Sigmoid colon (tissue), 7 donors: Measurements from ENCODE around the gene FTCD. TPM values are rescaled to one million over a fixed set of nuclear protein-coding genes. Genes with fewer than 3 reads are reported as not detected.
A peak's percentile ranks its signal among the peaks of the same experiment; 100 is the strongest.
"Not testable (repeated sequence)": the region's sequence is repeated elsewhere in the genome, so short reads cannot be mapped to it uniquely, and the experiment has no call there.

ENCODE experiments used
- DNase-seq: peaks from one replicate; pipeline ENCODE4 v3.0.0-alpha.2; 2019
- H3K27ac ChIP-seq, 4 donors: fragments of 200-600 bp; sonication (generic); one replicate each; pipeline ENCODE4 v1.5.1; 2016 to 2019; ENCODE audit warnings: mild to moderate bottlenecking in 1 of 4
- H3K27me3 ChIP-seq, 3 donors: fragments of 200-600 bp; sonication (generic); one replicate each; pipeline ENCODE4 v1.5.1; 2019; ENCODE audit warnings: mild to moderate bottlenecking in 1 of 3
- H3K36me3 ChIP-seq, 4 donors: fragments of 200-600 bp; sonication (generic); one replicate each; pipeline ENCODE4 v1.5.1; 2016 to 2019
- H3K4me1 ChIP-seq, 4 donors: fragments of 200-600 bp; sonication (generic); one replicate each; pipeline ENCODE4 v1.5.1; 2017 to 2019
- H3K4me3 ChIP-seq, 4 donors: fragments of 200-600 bp; sonication (generic); one replicate each; pipeline ENCODE4 v1.5.1; 2017 to 2019; ENCODE audit warnings: mild to moderate bottlenecking in 2 of 4, moderate library complexity in 1 of 4
- H3K9me3 ChIP-seq, 4 donors: fragments of 200-600 bp in 3 of 4; sonication (generic) in 3 of 4; one replicate each; pipeline versions ENCODE4 v1.5.1 to v1.6.1; 2013 to 2019
- CTCF ChIP-seq, 4 experiments: fragments of 450-650 bp in 3 of 4; fragments of 200-600 bp in 1 of 4; IDR thresholded peaks; one replicate each; pipeline ENCODE4 v1.5.1; 2016 to 2019; ENCODE audit warnings: antibody characterized with exemption in 4 of 4, mild to moderate bottlenecking in 3 of 4, moderate library complexity in 2 of 4
- EP300 ChIP-seq, 4 donors: sonication (generic); formaldehyde crosslinking; IDR thresholded peaks; one replicate each; pipeline ENCODE4 v1.6.1; 2017; ENCODE audit warnings: antibody characterized with exemption in 4 of 4
- POLR2A ChIP-seq, 2 donors: fragments of 450-650 bp; IDR thresholded peaks; one replicate each; pipeline ENCODE4 v1.6.1; 2016; ENCODE audit warnings: antibody characterized with exemption in 2 of 2, mild to moderate bottlenecking in 2 of 2, moderate library complexity in 2 of 2
- POLR2AphosphoS5 ChIP-seq, 4 donors: sonication (generic); formaldehyde crosslinking; IDR thresholded peaks; one replicate each; pipeline ENCODE4 v1.6.1; 2017; ENCODE audit warnings: antibody characterized with exemption in 4 of 4
- WGBS, 2 donors: extraction: QIAGEN DNeasy Blood & Tissue Kit; methylation state at CpG; one replicate each; pipeline ENCODE4 v1.1.7; 2013; 5-methylcytosine and 5-hydroxymethylcytosine counted together
- intact Hi-C: fragments of 100-400 bp; cut with DNase I; formaldehyde crosslinking; loops from one replicate; pipeline ENCODE4 v1.15.1; 2023
- polyA plus RNA-seq, 3 donors: library from polyadenylated mRNA; stranded (reverse); fragments of 200-250 nt; gene quantifications; one replicate each; pipeline ENCODE4 v1.2.3, GENCODE V29; 2013
- total RNA-seq, 4 donors: library from RNA; depleted of rRNA; stranded (reverse); fragments of >200 nt; gene quantifications; one replicate each; pipeline ENCODE4 v1.1.0, GENCODE V29; 2016
- donor health status: healthy with polysubstance abuse.
- donor health status: Bipolar disorder and iron deficiency.
- donor health status: healthy.

FTCD gene
- total RNA-seq (1 to 10 TPM in 1 of 4 donors, not detected in 3; 1.4 TPM), polyA plus RNA-seq (under 1 TPM in 1 of 3 donors, not detected in 2; 0.20 TPM)

GRCh38 chr21:46155514-46156377, at the start of gene FTCD:
FTCD (minus strand) TSS chr21:46155579; CDS start chr21:46155523, 56 bp downstream.
- Histone ChIP-seq H3K36me3 (no peaks in the 10 kb centered on the region), H3K4me3 (no peak within 1 kb of the TSS), H3K27me3 (no peaks in the 10 kb centered on the region), H3K4me1 (peaks cover 0 to 15% (median 11%) of the 10 kb centered on the region in 4 donors), H3K9me3 (no peaks in the 10 kb centered on the region), H3K27ac (no peak within 1 kb of the TSS)
- TF ChIP-seq EP300 (IDR thresholded peaks at IDR 0.05) (no peak), CTCF (IDR thresholded peaks at IDR 0.05) (no peak), POLR2A (IDR thresholded peaks at IDR 0.05) (no peak), POLR2AphosphoS5 (IDR thresholded peaks at IDR 0.05) (no peak)
- intact Hi-C loops, result no loop called here
- 78 to 86% methylated on average over 34 of the region's 34 CpGs for WGBS, 2 donors
- peak; percentile 57 for DNase-seq

- Histone ChIP-seq H3K27ac (no peak overlapping the region), H3K27me3 (no peaks in the 10 kb centered on the region), H3K4me1 (no peaks in the 10 kb centered on the region), H3K9me3 (no peaks in the 10 kb centered on the region), H3K36me3 (peaks cover 9 to 83% (median 48%) of the 10 kb centered on the region in 4 donors), H3K4me3 (no peak overlapping the region)
- TF ChIP-seq POLR2A (IDR thresholded peaks at IDR 0.05) (no peak), POLR2AphosphoS5 (IDR thresholded peaks at IDR 0.05) (no peak), CTCF (IDR thresholded peaks at IDR 0.05) (no peak), EP300 (IDR thresholded peaks at IDR 0.05) (no peak)
- DNase-seq, result peak; percentile 42
- intact Hi-C loops, result no loop called here
- WGBS, 2 donors, result 93% methylated on average over 18 of the region's 18 CpGs
These were observed 49.8 kb upstream of the FTCD start for GRCh38 chr21:46205166-46205565.

- peaks cover 12 to 77% (median 41%) of the 10 kb centered on the region in 4 donors for H3K36me3 ChIP-seq
- H3K4me1 ChIP-seq, result no peaks in the 10 kb centered on the region
- peak; percentile 33 for DNase-seq
- H3K4me3 ChIP-seq, result no peak overlapping the region
- H3K27me3 ChIP-seq, result no peaks in the 10 kb centered on the region
- H3K9me3 ChIP-seq, result no peaks in the 10 kb centered on the region
- 97 to 98% methylated on average over 8 of the region's 8 CpGs for WGBS, 2 donors
- intact Hi-C loops, result no loop called here
- no peak for TF ChIP-seq EP300 (IDR thresholded peaks at IDR 0.05)
- no peak for TF ChIP-seq POLR2AphosphoS5 (IDR thresholded peaks at IDR 0.05)
- no peak for TF ChIP-seq POLR2A (IDR thresholded peaks at IDR 0.05)
- TF ChIP-seq CTCF (IDR thresholded peaks at IDR 0.05), result no peak
- H3K27ac ChIP-seq, result no peak overlapping the region
These were observed 47.8 kb upstream of the FTCD start for GRCh38 chr21:46203203-46203600.

- peak; percentile 40 for DNase-seq
- TF ChIP-seq CTCF (IDR thresholded peaks at IDR 0.05) (no peak), EP300 (IDR thresholded peaks at IDR 0.05) (no peak), POLR2A (IDR thresholded peaks at IDR 0.05) (no peak)
These were observed 47.3 kb upstream of the FTCD start for GRCh38 chr21:46202592-46203202.

GRCh38 chr21:46200877-46201803, 45.8 kb upstream of the FTCD start:
- DNase-seq, result not testable (repeated sequence)

More at GRCh38 chr21:46202592-46203202, 47.3 kb upstream of the FTCD start:
- no peak overlapping the region for H3K4me3 ChIP-seq
- H3K27ac ChIP-seq, result no peak overlapping the region
- H3K9me3 ChIP-seq, result no peaks in the 10 kb centered on the region
- H3K36me3 ChIP-seq, result peaks cover 9 to 77% (median 39%) of the 10 kb centered on the region in 4 donors
- intact Hi-C loops, result no loop called here
- no peaks in the 10 kb centered on the region for H3K27me3 ChIP-seq
- H3K4me1 ChIP-seq, result no peaks in the 10 kb centered on the region
- 93 to 94% methylated on average over 6 of the region's 6 CpGs for WGBS, 2 donors

More at GRCh38 chr21:46200877-46201803, 45.8 kb upstream of the FTCD start:
- 89 to 96% methylated on average over 3 to 4 of the region's 8 CpGs for WGBS, 2 donors
- H3K4me3 ChIP-seq, H3K4me1 ChIP-seq, H3K9me3 ChIP-seq, intact Hi-C loops, H3K27ac ChIP-seq, H3K27me3 ChIP-seq: not testable (repeated sequence)
- H3K36me3 ChIP-seq, result peaks cover 7 to 74% (median 29%) of the 10 kb centered on the region in 4 donors
